Bronchial epithelial cell (primary cell): ENCODE results near the gene FIP1L1. TPM values are rescaled to one million over a fixed set of nuclear protein-coding genes. Genes with fewer than 3 reads are reported as not detected.

Experiments
- DNase-seq: peaks from one replicate; pipeline ENCODE4 v3.0.0-alpha.2; 2010; ENCODE audit warnings: low read depth
- FAIRE-seq: peaks from 2 replicates; lab custom pipeline; 2011; peaks lifted over from hg19 to GRCh38; lab: Jason Lieb, UNC
- H3K27me3 ChIP-seq: 2 replicates; pipeline ENCODE4 v1.5.1; 2011; ENCODE audit warnings: low read length; ENCODE audit not compliant: control insufficient read depth, insufficient read depth
- H3K36me3 ChIP-seq: 2 replicates; pipeline ENCODE4 v1.5.1; 2011; ENCODE audit warnings: low read length; ENCODE audit not compliant: control insufficient read depth, insufficient read depth
- H3K4me3 ChIP-seq: 2 replicates; pipeline ENCODE4 v1.5.1; 2011; ENCODE audit warnings: mild to moderate bottlenecking, low read depth, low read length, control low read depth
- CTCF ChIP-seq: IDR thresholded peaks from 2 replicates; pipeline ENCODE4 v1.5.1; 2011; ENCODE audit warnings: mild to moderate bottlenecking, moderate library complexity, low read length, control low read depth, inconsistent platforms; ENCODE audit not compliant: insufficient read depth, severe bottlenecking
- total RNA-seq: library from RNA; depleted of rRNA; stranded (reverse); fragments of >200 nt; gene quantifications from 2 replicates; pipeline ENCODE4 v1.2.1, GENCODE V29; 2014

Gene FIP1L1
- total RNA-seq, 1 donor from 2014 or later = 46.3 TPM

- TF ChIP-seq CTCF = peak; percentile 23
- FAIRE-seq (no peak), DNase-seq (peak; percentile 18)
- no peaks in the 10 kb centered on the region for H3K27me3 ChIP-seq
- no peaks in the 10 kb centered on the region for H3K36me3 ChIP-seq
- no peak overlapping the region for H3K4me3 ChIP-seq
Measured at GRCh38 chr4:53505947-53506346, 128.5 kb downstream of the FIP1L1 start.

GRCh38 chr4:53507058-53507457 is 129.6 kb downstream of the FIP1L1 start:
- FAIRE-seq (no peak), DNase-seq (no peak)
- Histone ChIP-seq H3K4me3 (no peak overlapping the region), H3K27me3 (no peaks in the 10 kb centered on the region), H3K36me3 (no peaks in the 10 kb centered on the region)
- no peak for TF ChIP-seq CTCF

- Histone ChIP-seq H3K36me3 (no peaks in the 10 kb centered on the region), H3K27me3 (no peaks in the 10 kb centered on the region), H3K4me3 (no peak overlapping the region)
- DNase-seq (no peak), FAIRE-seq (no peak)
- TF ChIP-seq CTCF = no peak
Measured at GRCh38 chr4:53507671-53508286, 130.3 kb downstream of the FIP1L1 start.

GRCh38 chr4:53508446-53508845 is 131.0 kb downstream of the FIP1L1 start:
- DNase-seq (peak; percentile 42), FAIRE-seq (no peak)

GRCh38 chr4:53510321-53510720 is 132.9 kb downstream of the FIP1L1 start:
- no peak for TF ChIP-seq CTCF
- DNase-seq (no peak), FAIRE-seq (no peak)
- H3K27me3 ChIP-seq = no peaks in the 10 kb centered on the region
- H3K36me3 ChIP-seq = no peaks in the 10 kb centered on the region
- no peak overlapping the region for H3K4me3 ChIP-seq

More at GRCh38 chr4:53508446-53508845, 131.0 kb downstream of the FIP1L1 start:
- Histone ChIP-seq H3K27me3 (no peaks in the 10 kb centered on the region), H3K4me3 (no peak overlapping the region), H3K36me3 (no peaks in the 10 kb centered on the region)
- no peak for TF ChIP-seq CTCF

Other genes starting within 250 kb of the FIP1L1 start
- 10.8 and 21.9 TPM in 2 replicates for gene SCFD2, start 11.6 kb upstream of the FIP1L1 start, total RNA-seq
- gene LNX1, start 213.8 kb downstream of the FIP1L1 start, total RNA-seq = 1.6 and 3.2 TPM in 2 replicates